A673 (cell line): ENCODE data around the gene ZNF580. TPM values are rescaled to one million over a fixed set of nuclear protein-coding genes. Genes with fewer than 3 reads are reported as not detected.

Experiments used
- BruUV-seq: library from RNA; stranded (reverse); fragments of 400-500 nt; replicated peaks from 2 replicates; lab custom pipeline; 2021; lab: Mats Ljungman, UMichigan
- CTCF ChIA-PET: fragments of 300-600 bp; sonication (Branson Sonifier 250); formaldehyde crosslinking; loops from one replicate; lab custom pipeline; 2022; ENCODE audit warnings: antibody characterized with exemption; lab: Charles Lee
- POLR2A ChIA-PET: fragments of 300-600 bp; sonication (Branson Sonifier 250); formaldehyde crosslinking; loops from one replicate; lab custom pipeline; 2022; ENCODE audit warnings: antibody characterized with exemption; ENCODE audit not compliant: low non-redundant PET; lab: Charles Lee
- DNase-seq: peaks from one replicate; pipeline ENCODE4 v3.0.0-alpha.2; 2015; ENCODE audit warnings: low spot score
- H3K27ac ChIP-seq: fragments of 200-600 bp; sonication (generic); 2 replicates; pipeline ENCODE4 v1.5.1; 2016; ENCODE audit warnings: mixed run types, low read depth, mild to moderate bottlenecking, mixed read lengths, antibody characterized with exemption, low read length; ENCODE audit not compliant: poor library complexity, severe bottlenecking
- H3K27me3 ChIP-seq: fragments of 200-600 bp; sonication (generic); replicated peaks from 2 replicates; pipeline ENCODE4 v1.6.1; 2017; ENCODE audit warnings: mixed run types, low read depth, mild to moderate bottlenecking, mixed read lengths, antibody characterized with exemption, low read length; ENCODE audit not compliant: insufficient read depth, poor library complexity
- H3K36me3 ChIP-seq: fragments of 200-600 bp; sonication (generic); 2 replicates; pipeline ENCODE4 v1.6.1; 2016; ENCODE audit warnings: mixed run types, mild to moderate bottlenecking, mixed read lengths, antibody characterized with exemption, low read length; ENCODE audit not compliant: insufficient read depth, poor library complexity, severe bottlenecking
- H3K4me1 ChIP-seq: fragments of 200-600 bp; sonication (generic); 2 replicates; pipeline ENCODE4 v1.6.1; 2017; ENCODE audit warnings: mixed run types, mild to moderate bottlenecking, mixed read lengths, antibody characterized with exemption, low read length; ENCODE audit not compliant: insufficient read depth, poor library complexity, severe bottlenecking
- H3K4me3 ChIP-seq: fragments of 200-600 bp; sonication (generic); 2 replicates; pipeline ENCODE4 v1.5.1; 2016; ENCODE audit warnings: low read depth, mixed run types, mild to moderate bottlenecking, mixed read lengths, low read length; ENCODE audit not compliant: poor library complexity, severe bottlenecking
- H3K9me3 ChIP-seq: fragments of 200-600 bp; sonication (generic); 2 replicates; pipeline ENCODE4 v1.6.1; 2016; ENCODE audit warnings: mixed run types, low read depth, mild to moderate bottlenecking, mixed read lengths, antibody characterized with exemption, low read length; ENCODE audit not compliant: poor library complexity, severe bottlenecking
- CTCF ChIP-seq: fragments of 300-800, 200-600 bp; sonication (generic); conservative IDR thresholded peaks from 2 replicates; pipeline ENCODE4 v1.5.1; 2017; ENCODE audit warnings: low read depth, mild to moderate bottlenecking, antibody characterized with exemption, low read length, moderate library complexity, mixed read lengths
- EZH2 ChIP-seq: fragments of 200-600 bp; sonication (generic); IDR thresholded peaks from 2 replicates; pipeline ENCODE4 v1.6.1; 2017; ENCODE audit warnings: borderline replicate concordance, low read depth, mild to moderate bottlenecking, mixed read lengths, antibody characterized with exemption, low read length; ENCODE audit not compliant: poor library complexity, severe bottlenecking
- intact Hi-C: fragments of 100-400 bp; cut with micrococcal nuclease; formaldehyde crosslinking; loops from one replicate; pipeline ENCODE4 v1.10.0; 2022; ENCODE audit not compliant: unreplicated experiment
- total RNA-seq: library from RNA; stranded (reverse); gene quantifications from 2 replicates; pipeline ENCODE4 v1.2.3, GENCODE V29; 2021

The ZNF580 gene
- total RNA-seq, 1 experiment from 2014 or later: 49.1 TPM

GRCh38 chr19:55606471-55606787, 34.4 kb upstream of the ZNF580 start:
- peak overlapping the region; percentile 93 for H3K27ac ChIP-seq
- intact Hi-C loops: loop anchor here (1.0 to 5.0 kb wide), 2 partner anchors 89 to 144 kb away; partner anchors contain the start of genes C19orf85 and ISOC2
- H3K27me3 ChIP-seq: no peaks in the 10 kb centered on the region
- ChIA-PET CTCF (interaction anchor here (0.6 to 2.5 kb wide), 7 partner anchors 18 to 446 kb away, joined by 3 to 20 read pairs (median 5); partner anchors contain the start of genes ZNF579 and ZNF784), POLR2A (interaction anchor here (0.6 kb wide), 1 partner anchor 34 kb away, joined by 3 read pairs; no protein-coding TSS in a partner anchor)
- DNase-seq: no peak
- no TSS peak for BruUV-seq
- no peak for TF ChIP-seq CTCF
- TF ChIP-seq EZH2: no peak
- H3K36me3 ChIP-seq: peaks cover 8% of the 10 kb centered on the region
- peaks cover 14% of the 10 kb centered on the region for H3K4me1 ChIP-seq
- no peaks in the 10 kb centered on the region for H3K9me3 ChIP-seq
- H3K4me3 ChIP-seq: peak overlapping the region; percentile 96

- Histone ChIP-seq H3K36me3 (peaks cover 8% of the 10 kb centered on the region), H3K4me3 (peak overlapping the region; percentile 96), H3K27me3 (no peaks in the 10 kb centered on the region), H3K9me3 (no peaks in the 10 kb centered on the region), H3K4me1 (peaks cover 14% of the 10 kb centered on the region), H3K27ac (peak overlapping the region; percentile 93)
- BruUV-seq: TSS peak; percentile 34
- CTCF ChIA-PET: interaction anchor here (0.7 to 2.5 kb wide), 5 partner anchors 17 to 92 kb away, joined by 3 to 6 read pairs (median 5); partner anchors contain the start of genes ZNF579 and ZNF784
- POLR2A ChIA-PET: interaction anchor here (0.6 kb wide), 1 partner anchor 34 kb away, joined by 3 read pairs; no protein-coding TSS in a partner anchor
- DNase-seq: no peak
- intact Hi-C loops: loop anchor here (1.0 to 5.0 kb wide), 2 partner anchors 90 to 145 kb away; partner anchors contain the start of genes C19orf85 and ISOC2
- no peak for TF ChIP-seq EZH2
- no peak for TF ChIP-seq CTCF
Measured at GRCh38 chr19:55606817-55607216, 34.0 kb upstream of the ZNF580 start.

GRCh38 chr19:55609326-55609725, 31.5 kb upstream of the ZNF580 start:
- POLR2A ChIA-PET: no interaction called here
- intact Hi-C loops: loop anchor here (5.0 kb wide), 1 partner anchor 147 kb away; the partner anchor contains the start of genes C19orf85 and ISOC2
- CTCF ChIA-PET: no interaction called here
- TF ChIP-seq EZH2 (no peak), CTCF (no peak)
- BruUV-seq: no TSS peak
- peaks cover 12% of the 10 kb centered on the region for H3K36me3 ChIP-seq
- H3K4me1 ChIP-seq: peaks cover 14% of the 10 kb centered on the region
- H3K27me3 ChIP-seq: no peaks in the 10 kb centered on the region
- H3K27ac ChIP-seq: no peak overlapping the region
- DNase-seq: no peak
- no peaks in the 10 kb centered on the region for H3K9me3 ChIP-seq
- no peak overlapping the region for H3K4me3 ChIP-seq
